ENCODE measurements around the gene MYLIP. TPM values are rescaled to one million over a fixed set of nuclear protein-coding genes. Genes with fewer than 3 reads are reported as not detected.

Gene MYLIP
- total RNA-seq, 1 donor from 2014 or later = 81.2 TPM

GRCh38 chr6:16184551-16184950, 55.7 kb downstream of the MYLIP start:
- H3K9me3 Mint-ChIP-seq = peaks cover 18% of the 10 kb centered on the region
- H3K27me3 Mint-ChIP-seq (ENCODE audit: low read depth) = peaks cover 15% of the 10 kb centered on the region
- H3K4me3 Mint-ChIP-seq (ENCODE audit: low read depth) = no peak overlapping the region
- H3K27ac Mint-ChIP-seq = no peak overlapping the region
- DNase-seq (ENCODE audit: low spot score) = no peak
- H3K36me3 Mint-ChIP-seq (ENCODE audit: low read depth) = peaks cover 18% of the 10 kb centered on the region
- intact Hi-C loops (cut with micrococcal nuclease) = loop anchor here (5.0 kb wide), 2 partner anchors 187 to 272 kb away; no protein-coding TSS in a partner anchor
- H3K4me1 Mint-ChIP-seq (ENCODE audit: low read depth) = peaks cover 23% of the 10 kb centered on the region

- Mint-ChIP-seq H3K36me3 (ENCODE audit: low read depth) (no peaks in the 10 kb centered on the region), H3K9me3 (no peaks in the 10 kb centered on the region), H3K4me3 (ENCODE audit: low read depth) (no peak overlapping the region), H3K27ac (no peak overlapping the region), H3K27me3 (ENCODE audit: low read depth) (peaks cover 27% of the 10 kb centered on the region), H3K4me1 (ENCODE audit: low read depth) (peaks cover 7% of the 10 kb centered on the region)
- DNase-seq (ENCODE audit: low spot score) = no peak
- intact Hi-C loops (cut with micrococcal nuclease) = no loop called here
Measured at GRCh38 chr6:16187176-16187575, 58.3 kb downstream of the MYLIP start.

GRCh38 chr6:16190214-16190613, 61.3 kb downstream of the MYLIP start:
- Mint-ChIP-seq H3K9me3 (no peaks in the 10 kb centered on the region), H3K4me3 (ENCODE audit: low read depth) (no peak overlapping the region), H3K36me3 (ENCODE audit: low read depth) (no peaks in the 10 kb centered on the region), H3K27ac (no peak overlapping the region), H3K4me1 (ENCODE audit: low read depth) (no peaks in the 10 kb centered on the region), H3K27me3 (ENCODE audit: low read depth) (peaks cover 48% of the 10 kb centered on the region)
- DNase-seq (ENCODE audit: low spot score) = no peak
- intact Hi-C loops (cut with micrococcal nuclease) = no loop called here

- Mint-ChIP-seq H3K27me3 (ENCODE audit: low read depth) (peaks cover 48% of the 10 kb centered on the region), H3K9me3 (no peaks in the 10 kb centered on the region), H3K36me3 (ENCODE audit: low read depth) (no peaks in the 10 kb centered on the region), H3K27ac (no peak overlapping the region), H3K4me3 (ENCODE audit: low read depth) (no peak overlapping the region), H3K4me1 (ENCODE audit: low read depth) (no peaks in the 10 kb centered on the region)
- DNase-seq (ENCODE audit: low spot score) = no peak
- intact Hi-C loops (cut with micrococcal nuclease) = no loop called here
Measured at GRCh38 chr6:16196260-16196983, 67.5 kb downstream of the MYLIP start.

- no peaks in the 10 kb centered on the region for H3K9me3 Mint-ChIP-seq
Measured at GRCh38 chr6:16196984-16197546, 68.2 kb downstream of the MYLIP start.

More at GRCh38 chr6:16196984-16197546, 68.2 kb downstream of the MYLIP start:
- no peak for DNase-seq (ENCODE audit: low spot score)
- no peak overlapping the region for H3K4me3 Mint-ChIP-seq (ENCODE audit: low read depth)
- no peak overlapping the region for H3K27ac Mint-ChIP-seq
- H3K36me3 Mint-ChIP-seq (ENCODE audit: low read depth) = no peaks in the 10 kb centered on the region
- intact Hi-C loops (cut with micrococcal nuclease) = no loop called here
- H3K27me3 Mint-ChIP-seq (ENCODE audit: low read depth) = peaks cover 48% of the 10 kb centered on the region
- H3K4me1 Mint-ChIP-seq (ENCODE audit: low read depth) = no peaks in the 10 kb centered on the region

Other genes starting within 250 kb of the MYLIP start
- 1.0 and 1.1 TPM in 2 replicates for gene GMPR, start 109.5 kb downstream of the MYLIP start, total RNA-seq